Measurements from ENCODE around the gene ACSF2.
"Not testable (repeated sequence)": the region's sequence is repeated elsewhere in the genome, so short reads cannot be mapped to it uniquely, and the experiment has no call there.

Gene ACSF2

GRCh38 chr17:50465635-50466034 lies 39.6 kb downstream of the ACSF2 start:
- no peak for DNase-seq

- DNase-seq, result peak; percentile 63 to 91
Measured at GRCh38 chr17:50466371-50467113, 40.5 kb downstream of the ACSF2 start.

GRCh38 chr17:50467114-50467854 lies 41.3 kb downstream of the ACSF2 start:
- DNase-seq, result no peak

GRCh38 chr17:50467855-50468303 lies 41.9 kb downstream of the ACSF2 start:
- DNase-seq, result no peak

- DNase-seq, result no peak
Measured at GRCh38 chr17:50468304-50469207, 42.5 kb downstream of the ACSF2 start, which contains the start of gene CHAD. Gene CHAD (minus strand): TSS chr17:50468880. CDS start chr17:50468813, 67 bp downstream.

- no peak for DNase-seq
Measured at GRCh38 chr17:50469208-50469605, 43.2 kb downstream of the ACSF2 start.

GRCh38 chr17:50469671-50470305 lies 43.8 kb downstream of the ACSF2 start:
- DNase-seq, result no peak

GRCh38 chr17:50470426-50470825 lies 44.4 kb downstream of the ACSF2 start:
- DNase-seq, result peak; percentile 13 to 52

GRCh38 chr17:50471009-50471905 lies 45.2 kb downstream of the ACSF2 start:
- no peak for DNase-seq

- DNase-seq, result no peak
Measured at GRCh38 chr17:50472286-50472685, 46.3 kb downstream of the ACSF2 start.

- not testable (repeated sequence) for DNase-seq
Measured at GRCh38 chr17:50472761-50473161, 46.7 kb downstream of the ACSF2 start.

- DNase-seq, result no peak
Measured at GRCh38 chr17:50473901-50474300, 47.9 kb downstream of the ACSF2 start.

GRCh38 chr17:50474523-50474922 lies 48.5 kb downstream of the ACSF2 start:
- DNase-seq, result no peak

- no peak for DNase-seq
Measured at GRCh38 chr17:50475362-50475761, 49.3 kb downstream of the ACSF2 start.

- not testable (repeated sequence) for DNase-seq
Measured at GRCh38 chr17:50475775-50476544, 49.9 kb downstream of the ACSF2 start.

GRCh38 chr17:50476545-50477315 lies 50.7 kb downstream of the ACSF2 start:
- no peak for DNase-seq

- no peak for DNase-seq
Measured at GRCh38 chr17:50477976-50478375, 52.0 kb downstream of the ACSF2 start.

GRCh38 chr17:50478391-50479381 lies 52.7 kb downstream of the ACSF2 start, which contains the start of gene RSAD1:
Gene RSAD1 (plus strand): TSS chr17:50478860. CDS start chr17:50478885, 25 bp downstream.
- peak; percentile 80 to 97 for DNase-seq

All from NCI-H526 (cell line).